CD4-positive, CD25-positive, alpha-beta regulatory T cell (primary cell): ENCODE results near the gene AGPAT4. TPM values are rescaled to one million over a fixed set of nuclear protein-coding genes. Genes with fewer than 3 reads are reported as not detected.
A peak's percentile ranks its signal among the peaks of the same experiment; 100 is the strongest.

Source experiments
- ATAC-seq, 2 donors: fragments of 150-1000 bp; cut with Tn5 transposase; one replicate each; pipeline ENCODE4 v1.10.0; 2021; ENCODE audit warnings: low read depth in 2 of 2, moderate number of reproducible peaks in 2 of 2, moderate library complexity in 1 of 2
- DNase-seq, 3 donors: peaks; one replicate each; pipeline versions ENCODE4 v3.0.0 to v3.0.0-alpha.2; 2012 to 2022; ENCODE audit warnings: mixed read lengths in 1 of 3
- H3K27ac ChIP-seq: one replicate; pipeline ENCODE4 v1.7.0; 2013; ENCODE audit warnings: mild to moderate bottlenecking, low read length; ENCODE audit not compliant: insufficient read depth, poor library complexity, severe bottlenecking
- H3K27me3 ChIP-seq: one replicate; pipeline ENCODE4 v1.7.0; 2013; ENCODE audit warnings: low read length; ENCODE audit not compliant: control insufficient read depth, insufficient read depth
- H3K36me3 ChIP-seq: one replicate; pipeline ENCODE4 v1.7.0; 2013; ENCODE audit warnings: mild to moderate bottlenecking, low read length, moderate library complexity; ENCODE audit not compliant: control insufficient read depth, insufficient read depth
- H3K4me1 ChIP-seq: 2 replicates; pipeline ENCODE4 v1.7.0; 2013; ENCODE audit warnings: mild to moderate bottlenecking, low read length; ENCODE audit not compliant: insufficient read depth, control insufficient read depth, poor library complexity, severe bottlenecking
- H3K4me3 ChIP-seq: one replicate; pipeline ENCODE4 v1.7.0; 2013; ENCODE audit warnings: low read depth, mild to moderate bottlenecking, low read length, moderate library complexity
- H3K9me3 ChIP-seq, 2 experiments: 1 replicate in 1 of 2; 2 replicates in 1 of 2; pipeline ENCODE4 v1.7.0; 2013; ENCODE audit warnings: low read length in 2 of 2, mild to moderate bottlenecking in 1 of 2, moderate library complexity in 1 of 2; ENCODE audit not compliant: control insufficient read depth in 2 of 2
- H3K27ac Mint-ChIP-seq, 3 donors: one replicate each; pipeline ENCODE4 v1.8.0; 2020 to 2022; ENCODE audit warnings: mild to moderate bottlenecking in 3 of 3, mixed read lengths in 3 of 3, moderate library complexity in 2 of 3
- H3K27me3 Mint-ChIP-seq: one replicate; pipeline ENCODE4 v1.8.0; 2022; ENCODE audit warnings: mild to moderate bottlenecking, mixed read lengths
- H3K36me3 Mint-ChIP-seq: one replicate; pipeline ENCODE4 v1.8.0; 2020; ENCODE audit warnings: mixed read lengths
- H3K4me1 Mint-ChIP-seq, 4 donors: one replicate each; pipeline ENCODE4 v1.8.0; 2020 to 2022; ENCODE audit warnings: mixed read lengths in 4 of 4, mild to moderate bottlenecking in 1 of 4
- H3K4me3 Mint-ChIP-seq, 4 donors: one replicate each; pipeline ENCODE4 v1.8.0; 2020 to 2022; ENCODE audit warnings: mild to moderate bottlenecking in 4 of 4, mixed read lengths in 4 of 4, moderate library complexity in 3 of 4
- H3K9me3 Mint-ChIP-seq, 7 donors: one replicate each; pipeline ENCODE4 v1.8.0; 2020 to 2022; ENCODE audit warnings: mixed read lengths in 7 of 7, mild to moderate bottlenecking in 3 of 7, moderate library complexity in 2 of 7
- polyA plus RNA-seq, 4 donors: library from polyadenylated mRNA; unstranded; fragments of 300-500 nt; fragmentation: Illumina TruSeq; gene quantifications; one replicate each; pipeline ENCODE4 v1.2.3, GENCODE V29; 2021
- total RNA-seq: library from RNA; stranded (reverse); gene quantifications from one replicate; pipeline ENCODE4 v1.2.3, GENCODE V29; 2022

Gene AGPAT4
- total and polyA plus RNA-seq, 5 donors from 2014 or later: 2.4 to 14.6 (median 4.1) TPM

- Histone ChIP-seq H3K27me3 (no peaks in the 10 kb centered on the region), H3K9me3 (no peaks in the 10 kb centered on the region), H3K4me1 (no peaks in the 10 kb centered on the region), H3K27ac (no peak overlapping the region), H3K36me3 (peaks cover 4% of the 10 kb centered on the region), H3K4me3 (no peak overlapping the region)
- no peak for ATAC-seq
- Mint-ChIP-seq H3K27me3 (no peaks in the 10 kb centered on the region), H3K36me3 (peaks cover 9% of the 10 kb centered on the region), H3K27ac (no peak overlapping the region), H3K9me3 (no peaks in the 10 kb centered on the region), H3K4me3 (no peak overlapping the region), H3K4me1 (peaks cover 0 to 4% (median 0%) of the 10 kb centered on the region in 4 donors)
- DNase-seq: no peak
Observed at GRCh38 chr6:161138543-161139303, 135.1 kb downstream of the AGPAT4 start.

- H3K4me1 Mint-ChIP-seq: peaks cover 0 to 4% (median 0%) of the 10 kb centered on the region in 4 donors
- ATAC-seq (no peak), DNase-seq (no peak)
- H3K36me3 Mint-ChIP-seq: peaks cover 6% of the 10 kb centered on the region
- H3K27ac Mint-ChIP-seq: no peak overlapping the region
- no peak overlapping the region for H3K4me3 Mint-ChIP-seq
- H3K27me3 ChIP-seq: no peaks in the 10 kb centered on the region
- H3K36me3 ChIP-seq: peaks cover 4% of the 10 kb centered on the region
- H3K9me3 Mint-ChIP-seq: no peaks in the 10 kb centered on the region
- no peak overlapping the region for H3K27ac ChIP-seq
- H3K27me3 Mint-ChIP-seq: no peaks in the 10 kb centered on the region
- H3K9me3 ChIP-seq: no peaks in the 10 kb centered on the region
- H3K4me3 ChIP-seq: no peak overlapping the region
- H3K4me1 ChIP-seq: no peaks in the 10 kb centered on the region
Observed at GRCh38 chr6:161137839-161138542, 135.9 kb downstream of the AGPAT4 start.

GRCh38 chr6:161137320-161137719 lies 136.5 kb downstream of the AGPAT4 start:
- peaks cover 0 to 2% (median 0%) of the 10 kb centered on the region in 4 donors for H3K4me1 Mint-ChIP-seq
- Histone ChIP-seq H3K36me3 (peaks cover 4% of the 10 kb centered on the region), H3K9me3 (no peaks in the 10 kb centered on the region), H3K4me1 (no peaks in the 10 kb centered on the region), H3K4me3 (no peak overlapping the region), H3K27ac (no peak overlapping the region), H3K27me3 (no peaks in the 10 kb centered on the region)
- no peaks in the 10 kb centered on the region for H3K9me3 Mint-ChIP-seq
- ATAC-seq (no peak), DNase-seq (no peak)
- H3K36me3 Mint-ChIP-seq: peaks cover 6% of the 10 kb centered on the region
- no peak overlapping the region for H3K4me3 Mint-ChIP-seq
- H3K27me3 Mint-ChIP-seq: no peaks in the 10 kb centered on the region
- peak overlapping the region in 1 of 3 donors; percentile 68 for H3K27ac Mint-ChIP-seq

- H3K9me3 Mint-ChIP-seq: no peaks in the 10 kb centered on the region
- H3K27ac ChIP-seq: no peak overlapping the region
- H3K27me3 ChIP-seq: no peaks in the 10 kb centered on the region
- H3K36me3 Mint-ChIP-seq: peaks cover 6% of the 10 kb centered on the region
- no peak overlapping the region for H3K4me3 ChIP-seq
- H3K4me1 Mint-ChIP-seq: no peaks in the 10 kb centered on the region
- no peak for DNase-seq
- H3K27me3 Mint-ChIP-seq: no peaks in the 10 kb centered on the region
- peaks cover 4% of the 10 kb centered on the region for H3K36me3 ChIP-seq
- ATAC-seq: no peak
- no peaks in the 10 kb centered on the region for H3K9me3 ChIP-seq
- H3K27ac Mint-ChIP-seq: no peak overlapping the region
- H3K4me1 ChIP-seq: no peaks in the 10 kb centered on the region
- no peak overlapping the region for H3K4me3 Mint-ChIP-seq
Observed at GRCh38 chr6:161136655-161137054, 137.2 kb downstream of the AGPAT4 start.

GRCh38 chr6:161135695-161136591 lies 137.9 kb downstream of the AGPAT4 start:
- H3K27ac Mint-ChIP-seq: peak overlapping the region in 2 of 3 donors; percentile 56 to 63
- Histone ChIP-seq H3K9me3 (no peaks in the 10 kb centered on the region), H3K36me3 (peaks cover 4% of the 10 kb centered on the region), H3K27me3 (no peaks in the 10 kb centered on the region), H3K4me1 (no peaks in the 10 kb centered on the region), H3K4me3 (no peak overlapping the region), H3K27ac (no peak overlapping the region)
- ATAC-seq: no peak
- H3K27me3 Mint-ChIP-seq: no peaks in the 10 kb centered on the region
- DNase-seq: no peak
- no peaks in the 10 kb centered on the region for H3K9me3 Mint-ChIP-seq
- no peak overlapping the region for H3K4me3 Mint-ChIP-seq
- H3K4me1 Mint-ChIP-seq: no peaks in the 10 kb centered on the region
- peaks cover 6% of the 10 kb centered on the region for H3K36me3 Mint-ChIP-seq

- no peak for DNase-seq
- Histone ChIP-seq H3K4me1 (no peaks in the 10 kb centered on the region), H3K4me3 (no peak overlapping the region), H3K27me3 (no peaks in the 10 kb centered on the region), H3K36me3 (peaks cover 4% of the 10 kb centered on the region), H3K9me3 (no peaks in the 10 kb centered on the region), H3K27ac (no peak overlapping the region)
- no peaks in the 10 kb centered on the region for H3K9me3 Mint-ChIP-seq
- peak overlapping the region in 1 of 3 donors; percentile 38 for H3K27ac Mint-ChIP-seq
- no peaks in the 10 kb centered on the region for H3K27me3 Mint-ChIP-seq
- peaks cover 6% of the 10 kb centered on the region for H3K36me3 Mint-ChIP-seq
- no peak for ATAC-seq
- no peaks in the 10 kb centered on the region for H3K4me1 Mint-ChIP-seq
- H3K4me3 Mint-ChIP-seq: no peak overlapping the region
Observed at GRCh38 chr6:161134550-161135298, 139.1 kb downstream of the AGPAT4 start.

- Mint-ChIP-seq H3K27me3 (no peaks in the 10 kb centered on the region), H3K27ac (no peak overlapping the region), H3K9me3 (no peaks in the 10 kb centered on the region), H3K4me1 (peaks cover 0 to 4% (median 2%) of the 10 kb centered on the region in 4 donors), H3K4me3 (no peak overlapping the region), H3K36me3 (peaks cover 10% of the 10 kb centered on the region)
- Histone ChIP-seq H3K9me3 (no peaks in the 10 kb centered on the region), H3K27me3 (no peaks in the 10 kb centered on the region), H3K27ac (no peak overlapping the region), H3K4me1 (no peaks in the 10 kb centered on the region), H3K4me3 (no peak overlapping the region), H3K36me3 (peaks cover 6% of the 10 kb centered on the region)
- DNase-seq (no peak), ATAC-seq (no peak)
Observed at GRCh38 chr6:161133963-161134362, 139.9 kb downstream of the AGPAT4 start.
